Liver (tissue), 3 donors: ENCODE measurements around the gene SHTN1.

Source experiments
- EGR1 ChIP-seq, 2 donors: IDR thresholded peaks; 2 replicates each; pipeline ENCODE4 v1.6.1; 2016 to 2018; ENCODE audit warnings: antibody characterized with exemption in 2 of 2, low read depth in 2 of 2
- FOXA1 ChIP-seq: IDR thresholded peaks from 2 replicates; pipeline ENCODE4 v1.6.1; 2016; ENCODE audit warnings: antibody characterized with exemption
- GABPA ChIP-seq, 2 donors: IDR thresholded peaks in 1 of 2; conservative IDR thresholded peaks in 1 of 2; 2 replicates each; pipeline ENCODE4 v1.6.1; 2016; ENCODE audit warnings: antibody characterized with exemption in 2 of 2, mild to moderate bottlenecking in 1 of 2, moderate library complexity in 1 of 2
- RAD21 ChIP-seq, 2 donors: IDR thresholded peaks; 2 replicates each; pipeline ENCODE4 v1.6.1; 2016; ENCODE audit warnings: antibody characterized with exemption in 2 of 2, mild to moderate bottlenecking in 2 of 2
- RXRA ChIP-seq, 2 donors: IDR thresholded peaks; 2 replicates each; pipeline ENCODE4 v1.6.1; 2017 to 2018; ENCODE audit warnings: antibody characterized with exemption in 2 of 2, mild to moderate bottlenecking in 1 of 2
- SP1 ChIP-seq: IDR thresholded peaks from 2 replicates; pipeline ENCODE4 v1.6.1; 2018; ENCODE audit warnings: antibody characterized with exemption, mild to moderate bottlenecking
- TAF1 ChIP-seq: conservative IDR thresholded peaks from 2 replicates; pipeline ENCODE4 v1.6.1; 2016; ENCODE audit warnings: antibody characterized with exemption, mild to moderate bottlenecking
- YY1 ChIP-seq: IDR thresholded peaks from 2 replicates; pipeline ENCODE4 v1.6.1; 2016; ENCODE audit warnings: antibody characterized with exemption, mild to moderate bottlenecking
- TF ChIP-seq, protein P1 (sequence below): fragments of 150-350 bp; IDR thresholded peaks from 2 replicates; pipeline ENCODE4 v1.5.1; 2017; ENCODE audit warnings: improper control_type of control experiment, low read depth, low read length; ENCODE audit not compliant: missing input control
- TF ChIP-seq, protein P2 (sequence below): IDR thresholded peaks from 2 replicates; pipeline ENCODE4 v1.6.1; 2016; ENCODE audit warnings: antibody characterized with exemption, mild to moderate bottlenecking
- TF ChIP-seq, protein P3 (sequence below): IDR thresholded peaks from 2 replicates; pipeline ENCODE4 v1.6.1; 2016; ENCODE audit warnings: antibody characterized with exemption
- TF ChIP-seq, protein P4 (sequence below): IDR thresholded peaks from 2 replicates; pipeline ENCODE4 v1.6.1; 2016; ENCODE audit warnings: antibody characterized with exemption
- donor health status: healthy.
- donor health status: healthy.

DNA sequence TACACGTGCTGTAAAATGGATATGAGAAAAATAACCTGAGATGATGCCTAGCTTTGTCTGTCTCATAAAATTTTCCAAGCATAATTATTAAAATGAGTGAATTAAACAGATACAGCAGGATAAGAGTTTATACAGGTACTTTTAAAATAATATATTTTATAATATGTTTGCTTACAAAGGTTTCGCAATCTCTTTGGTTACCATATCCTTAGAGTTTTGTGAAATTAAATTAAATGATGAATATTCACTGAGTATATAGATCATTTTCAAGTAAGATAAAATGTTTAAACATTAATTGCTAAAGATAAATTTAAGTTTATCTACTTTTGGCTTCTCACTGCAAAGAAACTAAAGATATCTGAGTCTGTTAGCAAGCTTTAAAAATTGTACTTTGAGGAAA lies 11.4 kb downstream of the SHTN1 start:
- no peak for TF ChIP-seq RAD21 (IDR thresholded peaks at IDR 0.05)
- TF ChIP-seq GABPA (IDR thresholded peaks at IDR 0.05 in 1 of 2, conservative IDR thresholded peaks at IDR 0.05 in 1 of 2): no peak
- TF ChIP-seq, protein P1, sequence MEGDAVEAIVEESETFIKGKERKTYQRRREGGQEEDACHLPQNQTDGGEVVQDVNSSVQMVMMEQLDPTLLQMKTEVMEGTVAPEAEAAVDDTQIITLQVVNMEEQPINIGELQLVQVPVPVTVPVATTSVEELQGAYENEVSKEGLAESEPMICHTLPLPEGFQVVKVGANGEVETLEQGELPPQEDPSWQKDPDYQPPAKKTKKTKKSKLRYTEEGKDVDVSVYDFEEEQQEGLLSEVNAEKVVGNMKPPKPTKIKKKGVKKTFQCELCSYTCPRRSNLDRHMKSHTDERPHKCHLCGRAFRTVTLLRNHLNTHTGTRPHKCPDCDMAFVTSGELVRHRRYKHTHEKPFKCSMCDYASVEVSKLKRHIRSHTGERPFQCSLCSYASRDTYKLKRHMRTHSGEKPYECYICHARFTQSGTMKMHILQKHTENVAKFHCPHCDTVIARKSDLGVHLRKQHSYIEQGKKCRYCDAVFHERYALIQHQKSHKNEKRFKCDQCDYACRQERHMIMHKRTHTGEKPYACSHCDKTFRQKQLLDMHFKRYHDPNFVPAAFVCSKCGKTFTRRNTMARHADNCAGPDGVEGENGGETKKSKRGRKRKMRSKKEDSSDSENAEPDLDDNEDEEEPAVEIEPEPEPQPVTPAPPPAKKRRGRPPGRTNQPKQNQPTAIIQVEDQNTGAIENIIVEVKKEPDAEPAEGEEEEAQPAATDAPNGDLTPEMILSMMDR: no peak
- TF ChIP-seq, protein P2, sequence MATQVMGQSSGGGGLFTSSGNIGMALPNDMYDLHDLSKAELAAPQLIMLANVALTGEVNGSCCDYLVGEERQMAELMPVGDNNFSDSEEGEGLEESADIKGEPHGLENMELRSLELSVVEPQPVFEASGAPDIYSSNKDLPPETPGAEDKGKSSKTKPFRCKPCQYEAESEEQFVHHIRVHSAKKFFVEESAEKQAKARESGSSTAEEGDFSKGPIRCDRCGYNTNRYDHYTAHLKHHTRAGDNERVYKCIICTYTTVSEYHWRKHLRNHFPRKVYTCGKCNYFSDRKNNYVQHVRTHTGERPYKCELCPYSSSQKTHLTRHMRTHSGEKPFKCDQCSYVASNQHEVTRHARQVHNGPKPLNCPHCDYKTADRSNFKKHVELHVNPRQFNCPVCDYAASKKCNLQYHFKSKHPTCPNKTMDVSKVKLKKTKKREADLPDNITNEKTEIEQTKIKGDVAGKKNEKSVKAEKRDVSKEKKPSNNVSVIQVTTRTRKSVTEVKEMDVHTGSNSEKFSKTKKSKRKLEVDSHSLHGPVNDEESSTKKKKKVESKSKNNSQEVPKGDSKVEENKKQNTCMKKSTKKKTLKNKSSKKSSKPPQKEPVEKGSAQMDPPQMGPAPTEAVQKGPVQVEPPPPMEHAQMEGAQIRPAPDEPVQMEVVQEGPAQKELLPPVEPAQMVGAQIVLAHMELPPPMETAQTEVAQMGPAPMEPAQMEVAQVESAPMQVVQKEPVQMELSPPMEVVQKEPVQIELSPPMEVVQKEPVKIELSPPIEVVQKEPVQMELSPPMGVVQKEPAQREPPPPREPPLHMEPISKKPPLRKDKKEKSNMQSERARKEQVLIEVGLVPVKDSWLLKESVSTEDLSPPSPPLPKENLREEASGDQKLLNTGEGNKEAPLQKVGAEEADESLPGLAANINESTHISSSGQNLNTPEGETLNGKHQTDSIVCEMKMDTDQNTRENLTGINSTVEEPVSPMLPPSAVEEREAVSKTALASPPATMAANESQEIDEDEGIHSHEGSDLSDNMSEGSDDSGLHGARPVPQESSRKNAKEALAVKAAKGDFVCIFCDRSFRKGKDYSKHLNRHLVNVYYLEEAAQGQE: no peak
- TF ChIP-seq YY1: no peak
- TF ChIP-seq, protein P3, sequence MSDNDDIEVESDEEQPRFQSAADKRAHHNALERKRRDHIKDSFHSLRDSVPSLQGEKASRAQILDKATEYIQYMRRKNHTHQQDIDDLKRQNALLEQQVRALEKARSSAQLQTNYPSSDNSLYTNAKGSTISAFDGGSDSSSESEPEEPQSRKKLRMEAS: no peak
- no peak for TF ChIP-seq EGR1 (IDR thresholded peaks at IDR 0.05; ENCODE audit: low read depth in 2 of 2)
- no peak for TF ChIP-seq TAF1
- TF ChIP-seq, protein P4, sequence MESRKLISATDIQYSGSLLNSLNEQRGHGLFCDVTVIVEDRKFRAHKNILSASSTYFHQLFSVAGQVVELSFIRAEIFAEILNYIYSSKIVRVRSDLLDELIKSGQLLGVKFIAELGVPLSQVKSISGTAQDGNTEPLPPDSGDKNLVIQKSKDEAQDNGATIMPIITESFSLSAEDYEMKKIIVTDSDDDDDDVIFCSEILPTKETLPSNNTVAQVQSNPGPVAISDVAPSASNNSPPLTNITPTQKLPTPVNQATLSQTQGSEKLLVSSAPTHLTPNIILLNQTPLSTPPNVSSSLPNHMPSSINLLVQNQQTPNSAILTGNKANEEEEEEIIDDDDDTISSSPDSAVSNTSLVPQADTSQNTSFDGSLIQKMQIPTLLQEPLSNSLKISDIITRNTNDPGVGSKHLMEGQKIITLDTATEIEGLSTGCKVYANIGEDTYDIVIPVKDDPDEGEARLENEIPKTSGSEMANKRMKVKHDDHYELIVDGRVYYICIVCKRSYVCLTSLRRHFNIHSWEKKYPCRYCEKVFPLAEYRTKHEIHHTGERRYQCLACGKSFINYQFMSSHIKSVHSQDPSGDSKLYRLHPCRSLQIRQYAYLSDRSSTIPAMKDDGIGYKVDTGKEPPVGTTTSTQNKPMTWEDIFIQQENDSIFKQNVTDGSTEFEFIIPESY: no peak
- no peak for TF ChIP-seq FOXA1
- no peak for TF ChIP-seq SP1
- TF ChIP-seq RXRA (IDR thresholded peaks at IDR 0.05): no peak
